ENCODE data around the gene CPAMD8. TPM values are rescaled to one million over a fixed set of nuclear protein-coding genes. Genes with fewer than 3 reads are reported as not detected.

CPAMD8 gene
- total RNA-seq, 1 experiment from 2014 or later: 1.3 TPM

DNA sequence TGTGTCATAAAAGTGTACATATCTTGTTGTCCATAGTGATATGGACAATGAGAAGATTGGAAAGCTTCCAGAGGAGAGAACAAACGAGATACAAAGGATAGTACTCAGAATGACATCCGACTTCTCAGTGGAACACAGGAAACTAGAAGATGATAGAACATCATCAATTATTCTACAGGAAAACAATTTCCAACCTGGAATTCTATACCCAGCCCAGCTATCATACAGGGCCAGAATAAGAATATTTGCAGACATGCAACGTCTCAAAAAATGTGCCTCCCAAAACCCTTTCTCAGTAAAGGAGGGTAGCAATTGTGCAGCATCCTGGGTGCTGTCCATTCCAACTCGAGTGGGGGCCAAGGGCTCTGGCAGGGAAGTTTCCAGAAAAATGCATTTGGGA, 113.8 kb downstream of the CPAMD8 start:
- intact Hi-C loops (cut with micrococcal nuclease): no loop called here
- POLR2A ChIA-PET: no interaction called here

GRCh38 chr19:16911046-16911445, 115.6 kb downstream of the CPAMD8 start:
- ChIA-PET POLR2A (interaction anchor here (0.7 kb wide), 1 partner anchor 10 kb away, joined by 3 read pairs; no protein-coding TSS in a partner anchor), CTCF (interaction anchor here (0.6 to 1.2 kb wide), 3 partner anchors 11 to 145 kb away, joined by 3 to 4 read pairs (median 3); no protein-coding TSS in a partner anchor)
- BruUV-seq (replicated peaks): no TSS peak
- no peaks in the 10 kb centered on the region for H3K27me3 Mint-ChIP-seq (ENCODE audit: insufficient read depth, unreplicated experiment)
- intact Hi-C loops (cut with micrococcal nuclease): no loop called here
- no peak for DNase-seq (ENCODE audit: unreplicated experiment)
- H3K36me3 Mint-ChIP-seq (ENCODE audit: insufficient read depth, unreplicated experiment): no peaks in the 10 kb centered on the region
- TF ChIP-seq, protein P1, sequence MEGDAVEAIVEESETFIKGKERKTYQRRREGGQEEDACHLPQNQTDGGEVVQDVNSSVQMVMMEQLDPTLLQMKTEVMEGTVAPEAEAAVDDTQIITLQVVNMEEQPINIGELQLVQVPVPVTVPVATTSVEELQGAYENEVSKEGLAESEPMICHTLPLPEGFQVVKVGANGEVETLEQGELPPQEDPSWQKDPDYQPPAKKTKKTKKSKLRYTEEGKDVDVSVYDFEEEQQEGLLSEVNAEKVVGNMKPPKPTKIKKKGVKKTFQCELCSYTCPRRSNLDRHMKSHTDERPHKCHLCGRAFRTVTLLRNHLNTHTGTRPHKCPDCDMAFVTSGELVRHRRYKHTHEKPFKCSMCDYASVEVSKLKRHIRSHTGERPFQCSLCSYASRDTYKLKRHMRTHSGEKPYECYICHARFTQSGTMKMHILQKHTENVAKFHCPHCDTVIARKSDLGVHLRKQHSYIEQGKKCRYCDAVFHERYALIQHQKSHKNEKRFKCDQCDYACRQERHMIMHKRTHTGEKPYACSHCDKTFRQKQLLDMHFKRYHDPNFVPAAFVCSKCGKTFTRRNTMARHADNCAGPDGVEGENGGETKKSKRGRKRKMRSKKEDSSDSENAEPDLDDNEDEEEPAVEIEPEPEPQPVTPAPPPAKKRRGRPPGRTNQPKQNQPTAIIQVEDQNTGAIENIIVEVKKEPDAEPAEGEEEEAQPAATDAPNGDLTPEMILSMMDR (IDR thresholded peaks at IDR 0.05; ENCODE audit: unreplicated experiment): no peak
- H3K27ac Mint-ChIP-seq (ENCODE audit: low read depth, unreplicated experiment): no peak overlapping the region
- peaks cover 14% of the 10 kb centered on the region for H3K9me3 Mint-ChIP-seq (ENCODE audit: unreplicated experiment)
- H3K4me1 Mint-ChIP-seq (ENCODE audit: insufficient read depth, unreplicated experiment): no peaks in the 10 kb centered on the region
- no peak overlapping the region for H3K4me3 Mint-ChIP-seq (ENCODE audit: unreplicated experiment)

More for the DNA sequence above, 113.8 kb downstream of the CPAMD8 start:
- Mint-ChIP-seq H3K27me3 (ENCODE audit: insufficient read depth, unreplicated experiment) (no peaks in the 10 kb centered on the region), H3K27ac (ENCODE audit: low read depth, unreplicated experiment) (no peak overlapping the region), H3K9me3 (ENCODE audit: unreplicated experiment) (peaks cover 15% of the 10 kb centered on the region), H3K4me3 (ENCODE audit: unreplicated experiment) (no peak overlapping the region), H3K4me1 (ENCODE audit: insufficient read depth, unreplicated experiment) (no peaks in the 10 kb centered on the region), H3K36me3 (ENCODE audit: insufficient read depth, unreplicated experiment) (peaks cover 6% of the 10 kb centered on the region)
- CTCF ChIA-PET: no interaction called here
- no TSS peak for BruUV-seq (replicated peaks)
- DNase-seq (ENCODE audit: unreplicated experiment): no peak
- TF ChIP-seq, protein P1 (IDR thresholded peaks at IDR 0.05; ENCODE audit: unreplicated experiment): no peak

GRCh38 chr19:16908759-16909158, 117.9 kb downstream of the CPAMD8 start:
- intact Hi-C loops (cut with micrococcal nuclease): no loop called here
- no TSS peak for BruUV-seq (replicated peaks)
- no peak for DNase-seq (ENCODE audit: unreplicated experiment)
- Mint-ChIP-seq H3K4me1 (ENCODE audit: insufficient read depth, unreplicated experiment) (no peaks in the 10 kb centered on the region), H3K36me3 (ENCODE audit: insufficient read depth, unreplicated experiment) (no peaks in the 10 kb centered on the region), H3K27ac (ENCODE audit: low read depth, unreplicated experiment) (no peak overlapping the region), H3K27me3 (ENCODE audit: insufficient read depth, unreplicated experiment) (no peaks in the 10 kb centered on the region), H3K4me3 (ENCODE audit: unreplicated experiment) (no peak overlapping the region), H3K9me3 (ENCODE audit: unreplicated experiment) (peaks cover 7% of the 10 kb centered on the region)
- TF ChIP-seq, protein P1 (IDR thresholded peaks at IDR 0.05; ENCODE audit: unreplicated experiment): no peak
- ChIA-PET POLR2A (no interaction called here), CTCF (interaction anchor here (0.6 kb wide), 1 partner anchor 43 kb away, joined by 4 read pairs; no protein-coding TSS in a partner anchor)

DNA sequence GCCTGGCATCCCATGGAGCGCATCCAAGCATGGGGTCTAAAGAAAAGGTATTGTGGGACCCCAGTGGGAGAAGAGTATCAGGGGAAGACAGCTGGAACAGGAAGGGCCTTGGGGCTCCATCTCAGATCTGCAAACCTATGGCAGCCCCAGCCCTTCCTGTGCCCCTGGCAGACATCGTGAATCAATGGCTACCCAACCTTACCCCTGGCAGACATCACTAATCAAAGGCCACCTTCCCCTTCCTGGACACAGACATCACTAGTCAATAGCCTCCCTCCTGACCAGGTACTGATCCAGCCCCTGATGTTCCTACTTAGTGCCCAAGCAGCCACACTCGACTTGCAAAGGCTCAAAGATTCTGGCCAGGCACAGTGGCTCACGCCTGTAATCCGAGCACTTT, 122.0 kb downstream of the CPAMD8 start:
- Mint-ChIP-seq H3K4me1 (ENCODE audit: insufficient read depth, unreplicated experiment) (no peaks in the 10 kb centered on the region), H3K27ac (ENCODE audit: low read depth, unreplicated experiment) (no peak overlapping the region), H3K36me3 (ENCODE audit: insufficient read depth, unreplicated experiment) (no peaks in the 10 kb centered on the region), H3K27me3 (ENCODE audit: insufficient read depth, unreplicated experiment) (no peaks in the 10 kb centered on the region), H3K9me3 (ENCODE audit: unreplicated experiment) (no peaks in the 10 kb centered on the region), H3K4me3 (ENCODE audit: unreplicated experiment) (no peak overlapping the region)
- TF ChIP-seq, protein P1 (IDR thresholded peaks at IDR 0.05; ENCODE audit: unreplicated experiment): no peak
- ChIA-PET POLR2A (no interaction called here), CTCF (interaction anchor here (0.5 to 0.6 kb wide), 3 partner anchors 64 to 623 kb away, joined by 3 read pairs; a partner anchor contains a TSS)
- intact Hi-C loops (cut with micrococcal nuclease): no loop called here
- BruUV-seq (replicated peaks): no TSS peak
- no peak for DNase-seq (ENCODE audit: unreplicated experiment)
